ENCODE data around the gene ZNF467.

Gene ZNF467

GRCh38 chr7:149736478-149737360 lies 36.7 kb downstream of the ZNF467 start:
- no peak for DNase-seq (ENCODE audit: low read depth in 1 of 2, low spot score in 1 of 2)
- TF ChIP-seq, protein P1, sequence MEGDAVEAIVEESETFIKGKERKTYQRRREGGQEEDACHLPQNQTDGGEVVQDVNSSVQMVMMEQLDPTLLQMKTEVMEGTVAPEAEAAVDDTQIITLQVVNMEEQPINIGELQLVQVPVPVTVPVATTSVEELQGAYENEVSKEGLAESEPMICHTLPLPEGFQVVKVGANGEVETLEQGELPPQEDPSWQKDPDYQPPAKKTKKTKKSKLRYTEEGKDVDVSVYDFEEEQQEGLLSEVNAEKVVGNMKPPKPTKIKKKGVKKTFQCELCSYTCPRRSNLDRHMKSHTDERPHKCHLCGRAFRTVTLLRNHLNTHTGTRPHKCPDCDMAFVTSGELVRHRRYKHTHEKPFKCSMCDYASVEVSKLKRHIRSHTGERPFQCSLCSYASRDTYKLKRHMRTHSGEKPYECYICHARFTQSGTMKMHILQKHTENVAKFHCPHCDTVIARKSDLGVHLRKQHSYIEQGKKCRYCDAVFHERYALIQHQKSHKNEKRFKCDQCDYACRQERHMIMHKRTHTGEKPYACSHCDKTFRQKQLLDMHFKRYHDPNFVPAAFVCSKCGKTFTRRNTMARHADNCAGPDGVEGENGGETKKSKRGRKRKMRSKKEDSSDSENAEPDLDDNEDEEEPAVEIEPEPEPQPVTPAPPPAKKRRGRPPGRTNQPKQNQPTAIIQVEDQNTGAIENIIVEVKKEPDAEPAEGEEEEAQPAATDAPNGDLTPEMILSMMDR (IDR thresholded peaks at IDR 0.05; ENCODE audit: insufficient read depth, low read length): no peak
- TF ChIP-seq SPI1 (IDR thresholded peaks at IDR 0.05; ENCODE audit: borderline replicate concordance, low read depth) (no peak), REST (IDR thresholded peaks at IDR 0.05; ENCODE audit: insufficient replicate concordance, low read depth) (no peak)
- no peaks in the 10 kb centered on the region for H3K27me3 ChIP-seq (ENCODE audit: insufficient read depth, poor library complexity, severe bottlenecking)

DNA sequence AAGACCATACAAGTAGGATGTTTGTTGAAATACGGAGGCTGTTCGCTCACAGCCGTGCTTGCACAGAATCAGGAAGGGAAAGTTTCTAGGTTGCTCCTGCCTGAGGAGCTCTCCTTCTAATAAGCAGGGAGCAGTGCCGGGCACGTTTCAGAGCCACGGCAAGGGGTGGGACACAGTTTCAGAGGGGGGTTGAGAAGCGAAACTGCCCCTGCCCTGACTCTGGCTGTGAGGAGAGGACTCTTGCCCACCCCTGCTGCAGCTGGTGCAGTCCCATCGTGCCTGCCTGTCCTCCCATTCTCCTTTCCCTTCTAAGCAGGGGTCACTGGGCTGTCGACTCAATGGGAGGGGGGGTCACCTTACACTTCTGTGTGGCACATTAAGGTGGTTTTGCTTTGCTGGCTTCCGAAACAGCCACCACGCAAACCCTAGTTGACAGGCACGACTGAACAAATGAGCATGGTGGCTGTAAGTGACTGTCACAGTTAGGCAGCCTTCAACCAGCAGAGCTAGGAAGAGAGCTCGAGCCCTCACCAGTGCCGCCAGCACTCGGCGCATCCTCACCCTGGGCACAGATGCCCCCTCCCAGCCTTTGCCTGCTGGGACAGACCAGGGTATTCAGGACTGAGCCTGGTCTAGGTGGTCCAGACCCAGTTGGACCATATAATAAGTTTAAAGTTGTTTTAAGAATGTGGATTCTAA lies 37.5 kb downstream of the ZNF467 start:
- no peak for DNase-seq (ENCODE audit: low read depth in 1 of 2, low spot score in 1 of 2)

More at GRCh38 chr7:149736478-149737360, 36.7 kb downstream of the ZNF467 start:
- Histone ChIP-seq H3K27ac (replicated peaks) (no peak overlapping the region), H3K4me3 (replicated peaks; ENCODE audit: insufficient read depth, low read length) (no peak overlapping the region)

GRCh38 chr7:149735181-149735602 lies 38.2 kb downstream of the ZNF467 start:
- TF ChIP-seq POLR2AphosphoS5 (IDR thresholded peaks at IDR 0.05; ENCODE audit: low read depth) (no peak), REST (IDR thresholded peaks at IDR 0.05; ENCODE audit: insufficient replicate concordance, low read depth) (no peak), GABPA (IDR thresholded peaks at IDR 0.05; ENCODE audit: low read depth) (no peak), SPI1 (IDR thresholded peaks at IDR 0.05; ENCODE audit: borderline replicate concordance, low read depth) (no peak)
- TF ChIP-seq, protein P1 (IDR thresholded peaks at IDR 0.05; ENCODE audit: insufficient read depth, low read length): no peak
- DNase-seq (ENCODE audit: low read depth in 1 of 2, low spot score in 1 of 2): no peak
- Histone ChIP-seq H3K27ac (replicated peaks) (no peak overlapping the region), H3K4me3 (replicated peaks; ENCODE audit: insufficient read depth, low read length) (no peak overlapping the region), H3K27me3 (ENCODE audit: insufficient read depth, poor library complexity, severe bottlenecking) (no peaks in the 10 kb centered on the region)

More for the DNA sequence above, 37.5 kb downstream of the ZNF467 start:
- Histone ChIP-seq H3K4me3 (replicated peaks; ENCODE audit: insufficient read depth, low read length) (no peak overlapping the region), H3K27ac (replicated peaks) (no peak overlapping the region), H3K27me3 (ENCODE audit: insufficient read depth, poor library complexity, severe bottlenecking) (no peaks in the 10 kb centered on the region)
- no peak for TF ChIP-seq SPI1 (IDR thresholded peaks at IDR 0.05; ENCODE audit: borderline replicate concordance, low read depth)

DNA sequence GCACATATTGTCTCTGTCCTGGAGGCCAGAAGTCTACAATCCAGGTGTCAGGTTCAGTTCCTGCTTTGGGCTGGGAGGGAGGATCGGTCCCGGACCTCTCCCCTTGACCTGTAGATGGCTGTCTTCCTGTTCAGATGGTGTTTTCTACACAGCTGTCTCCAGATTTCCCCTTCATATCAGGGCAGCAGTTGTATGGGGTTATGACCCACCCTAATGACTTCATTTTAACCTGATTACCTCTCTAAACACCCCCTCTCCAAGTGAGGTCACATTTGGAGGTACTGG lies 38.7 kb downstream of the ZNF467 start:
- no peak for DNase-seq (ENCODE audit: low read depth in 1 of 2, low spot score in 1 of 2)
- Histone ChIP-seq H3K4me3 (replicated peaks; ENCODE audit: insufficient read depth, low read length) (no peak overlapping the region), H3K27ac (replicated peaks) (no peak overlapping the region), H3K27me3 (ENCODE audit: insufficient read depth, poor library complexity, severe bottlenecking) (no peaks in the 10 kb centered on the region)
- TF ChIP-seq POLR2AphosphoS5 (IDR thresholded peaks at IDR 0.05; ENCODE audit: low read depth): no peak
